ENCODE measurements around the gene CPTP. TPM values are rescaled to one million over a fixed set of nuclear protein-coding genes. Genes with fewer than 3 reads are reported as not detected.

CPTP gene
- total and polyA plus RNA-seq, 2 donors (not counting 1 experiment from before 2014, with no cell fraction given): 17.1 to 18.8 TPM

GRCh38 chr1:1307923-1308755 lies 16.5 kb upstream of the CPTP start, which contains the start of the genes ACAP3 and PUSL1:
TSS of gene ACAP3 (minus strand) at chr1:1307930. CDS start at chr1:1307815, 115 bp downstream.
TSS of gene PUSL1 (plus strand) at chr1:1308597. CDS start at chr1:1308644, 47 bp downstream.
- peaks cover 39% of the 10 kb centered on the region for H3K79me2 ChIP-seq (ENCODE audit: control insufficient read depth, insufficient read depth, low read length)
- peak within 1 kb of the TSS; percentile 95 for H3K27ac Mint-ChIP-seq
- ATAC-seq (ENCODE audit: low read depth) (peak; percentile 62), DNase-seq (peak; percentile 95)
- peaks cover 33% of the 10 kb centered on the region for H3K4me1 Mint-ChIP-seq
- H3K27me3 ChIP-seq (replicated peaks in 1 of 4; ENCODE audit: control extremely low read depth in 1 of 4, control insufficient read depth in 3 of 4, insufficient read depth in 4 of 4, low read length in 3 of 4): no peaks in the 10 kb centered on the region
- peak within 1 kb of the TSS; percentile 31 to 92 (median 82) for H3K4me3 ChIP-seq (ENCODE audit: control extremely low read depth in 1 of 5, extremely low read depth in 1 of 5, insufficient read depth in 1 of 5, low read depth in 2 of 5, low read length in 4 of 5)
- peaks cover 34 to 47% of the 10 kb centered on the region in 2 donors for H3K4me1 ChIP-seq (ENCODE audit: control insufficient read depth in 2 of 2, insufficient read depth in 2 of 2, low read length in 2 of 2)
- H3K9me3 Mint-ChIP-seq (ENCODE audit: insufficient read depth): no peaks in the 10 kb centered on the region
- POLR2A ChIA-PET: no interaction called here
- H3K9me3 ChIP-seq (ENCODE audit: control extremely low read depth in 1 of 3, control insufficient read depth in 2 of 3, insufficient read depth in 1 of 3, low read length in 2 of 3): no peaks in the 10 kb centered on the region
- H3K4me3 Mint-ChIP-seq: peak within 1 kb of the TSS; percentile 90
- H3K9ac ChIP-seq (ENCODE audit: low read length): peak within 1 kb of the TSS; percentile 93
- no peak for TF ChIP-seq CTCF (IDR thresholded peaks at IDR 0.05)
- TF ChIP-seq EZH2 (IDR thresholded peaks at IDR 0.05; ENCODE audit: borderline replicate concordance, insufficient read depth, low read depth, low read length, poor library complexity, severe bottlenecking): no peak
- H2AFZ ChIP-seq (ENCODE audit: insufficient read depth, low read depth, low read length, poor library complexity, severe bottlenecking): peak within 1 kb of the TSS; percentile 95
- H3K4me2 ChIP-seq (replicated peaks; ENCODE audit: low read depth, low read length, poor library complexity, severe bottlenecking): peak within 1 kb of the TSS; percentile 99
- H3K27me3 Mint-ChIP-seq: no peaks in the 10 kb centered on the region
- WGBS (ENCODE audit: insufficient coverage): under 1% methylated on average over 110 of the region's 131 CpGs
- H4K20me1 ChIP-seq (ENCODE audit: control insufficient read depth, insufficient read depth, low read length, poor library complexity, severe bottlenecking): peaks cover 36% of the 10 kb centered on the region
- H3K27ac ChIP-seq (ENCODE audit: low read length in 2 of 2): peak within 1 kb of the TSS; percentile 84 to 89
- intact Hi-C loops (cut with micrococcal nuclease): loop anchor here (1.0 to 5.0 kb wide), 5 partner anchors 16 to 296 kb away; partner anchors contain the start of genes B3GALT6, C1orf159, CPTP and INTS11
- H3K36me3 ChIP-seq (replicated peaks in 1 of 2; ENCODE audit: control extremely low read depth in 1 of 2, control insufficient read depth in 1 of 2, extremely low read depth in 1 of 2, insufficient read depth in 2 of 2, low read length in 1 of 2): peaks cover 0 to 18% of the 10 kb centered on the region in 2 experiments
- CTCF ChIA-PET: no interaction called here
